Activated CD8-positive, alpha-beta memory T cell treated with anti-CD3 and anti-CD28 coated beads, Interleukin-2, amount 50 U/mL, for 1 hour (primary cell): ENCODE measurements around the gene SLC43A2.

Source experiments
- DNase-seq: peaks from one replicate; pipeline ENCODE4 v3.0.0-alpha.2; 2020; ENCODE audit errors: extremely low read depth

The SLC43A2 gene

GRCh38 chr17:1623057-1623630 lies 5.5 kb downstream of the SLC43A2 start:
- DNase-seq: no peak

DNA sequence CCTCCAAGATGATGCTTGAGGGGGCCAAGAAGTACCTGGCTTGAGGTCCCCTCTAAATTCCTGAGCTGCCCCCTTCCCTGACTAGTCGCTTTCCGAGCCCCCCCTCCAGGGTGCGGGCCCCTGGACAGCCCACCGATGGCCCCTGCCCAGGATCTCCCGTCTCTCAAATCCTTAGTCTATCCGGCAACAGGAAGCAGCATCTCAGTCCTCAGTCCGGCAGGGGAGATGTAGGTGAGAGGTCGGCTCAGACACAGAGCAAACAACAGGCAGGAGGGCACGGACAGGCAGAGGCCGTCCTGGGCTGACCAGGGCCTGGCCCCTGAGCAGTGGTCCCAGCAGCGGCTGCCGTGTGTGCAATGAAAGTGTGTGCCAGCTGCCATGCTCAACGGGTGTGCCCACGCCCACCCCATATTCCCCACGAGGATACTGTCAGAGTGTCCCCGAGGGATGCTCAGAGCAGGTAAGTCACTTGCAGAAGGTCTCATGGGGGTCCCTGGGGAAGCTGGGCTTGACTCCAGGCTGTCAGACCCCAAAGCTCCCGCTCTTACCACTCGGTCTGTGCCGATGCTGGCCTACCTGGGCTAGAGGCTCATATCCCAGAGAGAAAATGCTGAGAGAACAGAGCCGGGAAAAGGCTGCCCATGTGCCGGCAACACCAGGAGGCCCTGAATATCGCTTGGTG lies 7.2 kb downstream of the SLC43A2 start:
- DNase-seq: no peak

DNA sequence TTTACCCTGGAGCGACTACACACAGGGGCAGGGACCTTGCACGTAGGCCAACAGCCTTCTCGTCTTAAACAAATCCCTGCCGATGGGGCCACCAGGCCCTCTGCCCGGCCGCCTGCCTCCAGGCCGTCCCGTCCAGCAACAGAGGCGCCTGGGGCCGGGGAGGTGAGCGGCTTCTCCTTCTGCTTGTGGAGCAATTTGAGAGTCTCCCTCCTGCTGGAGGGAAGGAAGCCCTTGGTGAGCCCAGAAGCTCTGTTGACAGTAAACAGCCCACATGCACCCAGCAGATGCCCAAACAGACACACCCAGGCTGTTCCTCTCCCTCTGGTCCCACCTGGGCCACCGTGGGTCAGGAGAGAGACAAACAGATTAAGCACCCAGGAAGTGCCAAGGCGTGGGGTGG lies 8.1 kb downstream of the SLC43A2 start:
- no peak for DNase-seq

DNA sequence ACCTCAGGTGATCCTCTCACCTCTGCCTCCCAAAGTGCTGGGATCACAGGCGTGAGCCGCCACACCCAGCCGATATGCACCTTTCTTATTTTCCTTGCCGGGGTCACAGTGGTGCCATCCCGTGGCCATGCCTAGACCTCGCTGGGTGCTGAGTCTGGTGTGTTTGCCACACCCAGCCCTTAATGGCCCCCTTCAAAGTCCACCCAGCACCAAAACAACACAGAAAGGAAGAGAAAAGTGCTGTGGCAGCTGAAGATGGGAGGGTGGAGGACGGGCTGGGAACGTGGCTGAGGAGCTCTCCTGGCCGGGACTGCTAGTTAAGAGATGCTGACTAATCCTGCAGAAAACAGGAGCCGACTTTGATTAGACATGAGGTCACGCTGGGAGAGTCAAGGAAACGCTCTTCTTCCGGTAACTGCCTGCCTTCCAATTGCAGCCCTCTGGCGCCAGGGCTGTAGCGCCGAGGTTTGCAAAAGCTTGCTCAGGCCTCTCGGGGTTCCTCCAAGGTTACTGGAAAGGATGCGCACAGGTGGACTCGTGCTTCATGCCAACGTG lies 10.9 kb downstream of the SLC43A2 start:
- DNase-seq: no peak

DNA sequence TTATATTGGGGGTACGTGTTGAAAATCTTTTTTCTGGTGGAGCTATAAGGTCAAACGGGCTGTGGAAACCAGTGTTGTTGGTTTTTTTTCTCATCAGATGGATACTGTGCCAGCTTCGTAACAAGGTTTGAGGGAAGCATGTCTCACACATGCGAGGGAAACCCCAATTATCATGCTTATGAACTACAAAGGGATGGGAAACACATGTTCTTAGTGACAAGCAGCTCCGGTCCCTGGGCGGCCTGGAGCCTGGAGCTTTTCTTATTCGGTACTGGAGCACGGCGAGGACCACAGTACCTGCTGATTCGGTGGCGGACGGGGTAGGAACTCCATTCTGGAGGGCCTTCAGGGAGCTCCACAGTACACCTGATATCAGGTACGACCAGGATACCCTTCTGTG lies 12.5 kb downstream of the SLC43A2 start:
- no peak for DNase-seq

GRCh38 chr17:1612400-1612799 lies 16.2 kb downstream of the SLC43A2 start:
- DNase-seq: no peak

DNA sequence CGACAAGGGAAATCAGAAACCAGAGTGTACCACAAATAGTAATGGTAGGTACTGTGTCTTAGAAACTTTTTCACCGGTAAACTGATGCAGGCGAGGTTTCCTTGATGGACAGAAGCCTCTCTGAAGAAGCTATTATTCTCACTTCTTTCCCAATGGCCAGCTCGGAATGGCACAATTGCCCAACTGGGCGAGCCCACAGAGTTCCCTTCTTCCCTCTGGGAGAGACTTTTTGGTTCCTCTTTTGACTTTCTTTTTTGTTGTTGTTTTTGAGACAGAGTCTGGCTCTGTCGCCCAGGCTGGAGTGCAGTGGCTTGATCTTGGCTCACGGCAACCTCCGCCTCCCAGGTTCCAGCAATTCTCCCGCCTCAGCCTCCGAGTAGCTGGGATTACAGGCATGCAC lies 16.9 kb downstream of the SLC43A2 start:
- DNase-seq: no peak

- DNase-seq: no peak
Measured at GRCh38 chr17:1608676-1609075, 20.0 kb downstream of the SLC43A2 start.

DNA sequence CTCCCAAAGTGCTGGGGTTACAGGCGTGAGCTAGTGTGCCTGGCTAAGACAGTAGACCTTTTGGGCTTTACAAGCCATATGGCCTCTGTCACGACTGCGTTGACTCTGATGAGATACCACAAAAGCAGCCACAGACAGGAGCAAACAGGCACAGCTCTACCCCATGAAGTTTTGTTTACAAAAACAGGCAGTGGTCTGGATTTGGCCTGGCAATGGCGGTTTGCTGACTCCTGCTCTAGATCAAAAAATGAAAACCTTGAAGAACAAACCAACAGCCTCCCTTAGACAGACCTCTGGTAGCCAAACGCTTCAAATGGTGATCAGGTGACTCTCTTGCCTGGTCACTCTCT lies 20.7 kb downstream of the SLC43A2 start:
- DNase-seq: no peak

GRCh38 chr17:1606352-1606985 lies 22.2 kb downstream of the SLC43A2 start:
- DNase-seq: no peak

DNA sequence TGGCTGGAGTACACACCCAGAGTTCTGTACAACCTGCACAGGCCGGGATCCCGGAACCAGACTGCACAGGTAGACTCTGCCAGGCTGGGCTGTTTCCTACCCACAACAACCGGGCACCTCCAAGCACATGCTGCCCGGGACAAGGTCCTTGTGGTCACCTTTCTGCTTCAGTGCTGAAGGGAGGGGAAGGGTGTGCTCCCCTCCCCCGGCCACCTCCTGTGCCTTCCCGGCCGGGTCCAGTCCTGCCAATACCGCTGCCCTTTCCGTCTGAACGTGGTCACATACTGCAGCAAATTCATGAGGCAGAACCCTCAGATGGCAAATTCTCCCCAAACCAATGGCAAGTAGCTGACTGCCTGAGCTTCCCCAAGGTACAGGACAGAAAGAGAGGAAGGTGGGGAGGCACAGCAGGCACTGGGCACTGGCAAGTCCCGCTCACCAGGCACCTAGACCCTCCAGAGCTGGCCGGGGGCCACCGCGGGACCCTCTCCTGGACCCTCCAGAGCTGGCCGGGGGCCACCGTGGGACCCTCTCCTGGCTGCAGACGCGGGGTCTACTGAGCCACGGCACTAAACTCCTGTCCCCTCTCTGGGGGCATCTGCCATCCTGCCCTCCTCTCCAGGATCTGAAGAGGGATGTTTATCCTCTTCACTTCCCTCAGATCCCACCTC lies 22.8 kb downstream of the SLC43A2 start:
- no peak for DNase-seq

GRCh38 chr17:1604831-1605528 lies 23.7 kb downstream of the SLC43A2 start:
- no peak for DNase-seq

DNA sequence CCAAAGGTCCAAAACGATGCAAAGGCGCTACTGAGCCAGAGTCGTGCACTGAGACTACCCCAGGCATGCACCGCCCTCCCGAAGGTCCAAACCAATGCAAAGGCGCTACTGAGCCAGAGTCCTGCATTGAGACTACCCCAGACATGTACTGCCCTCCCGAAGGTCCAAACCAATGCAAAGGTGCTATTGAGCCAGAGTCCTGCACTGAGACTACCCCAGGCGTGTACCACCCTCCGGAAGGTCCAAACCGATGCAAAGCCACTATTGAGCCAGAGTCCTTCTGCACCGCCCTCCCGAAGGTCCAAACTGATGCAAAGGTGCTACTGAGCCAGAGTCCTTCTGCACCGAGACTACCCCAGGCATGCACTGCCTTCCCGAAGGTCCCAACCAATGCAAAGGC lies 27.1 kb downstream of the SLC43A2 start:
- no peak for DNase-seq

DNA sequence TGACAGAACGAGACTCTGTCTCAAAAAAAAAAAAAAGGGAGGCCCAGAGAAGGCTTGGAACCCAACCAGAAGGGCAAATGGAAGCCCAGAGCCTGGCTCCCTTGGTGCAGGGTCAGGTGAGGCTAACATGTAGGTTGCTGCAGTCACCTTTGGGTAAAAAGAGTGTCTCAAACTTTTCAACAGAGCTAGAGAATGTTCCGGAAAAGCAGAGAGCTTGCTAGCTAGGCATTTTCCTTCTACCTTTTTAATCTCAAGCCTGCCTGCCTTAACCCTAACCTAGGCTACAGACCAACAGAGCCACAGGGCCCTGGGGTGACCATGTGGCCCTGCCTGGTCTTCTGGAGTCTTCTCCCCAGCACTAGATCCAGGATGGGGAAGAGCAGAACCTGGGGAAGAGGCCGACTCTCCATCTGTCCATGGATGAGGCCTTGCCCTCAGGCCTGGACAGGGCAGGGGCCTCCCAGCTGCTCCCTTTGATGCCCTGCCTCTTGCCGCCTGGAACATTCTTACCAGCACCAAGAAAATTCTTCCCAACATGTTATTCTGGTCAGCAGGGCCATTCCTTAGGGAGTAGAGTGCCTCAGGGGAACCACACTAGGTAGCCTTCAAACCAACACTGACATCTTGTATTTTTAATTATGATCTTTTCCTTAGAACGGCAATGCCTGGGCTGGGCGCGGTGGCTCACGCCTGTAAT lies 30.1 kb downstream of the SLC43A2 start:
- DNase-seq: no peak

- DNase-seq: no peak
Measured at GRCh38 chr17:1597861-1598342, 30.7 kb downstream of the SLC43A2 start.

DNA sequence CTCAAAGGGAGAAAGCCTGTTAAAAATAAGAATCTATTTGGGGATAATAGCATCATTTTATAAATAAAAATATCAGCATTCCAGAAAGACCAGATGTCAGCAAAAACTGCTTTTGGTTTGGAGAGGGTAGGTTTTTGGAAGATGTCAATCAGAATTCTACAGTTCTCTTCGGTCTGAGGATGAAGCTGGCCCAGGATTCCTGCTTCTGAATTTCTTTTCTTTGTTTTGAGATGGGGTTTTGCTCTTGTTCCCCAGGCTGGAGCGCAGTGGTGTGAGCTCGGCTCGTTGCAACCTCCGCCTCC lies 35.1 kb downstream of the SLC43A2 start:
- no peak for DNase-seq

- no peak for DNase-seq
Measured at GRCh38 chr17:1592751-1593629, 35.6 kb downstream of the SLC43A2 start.

DNA sequence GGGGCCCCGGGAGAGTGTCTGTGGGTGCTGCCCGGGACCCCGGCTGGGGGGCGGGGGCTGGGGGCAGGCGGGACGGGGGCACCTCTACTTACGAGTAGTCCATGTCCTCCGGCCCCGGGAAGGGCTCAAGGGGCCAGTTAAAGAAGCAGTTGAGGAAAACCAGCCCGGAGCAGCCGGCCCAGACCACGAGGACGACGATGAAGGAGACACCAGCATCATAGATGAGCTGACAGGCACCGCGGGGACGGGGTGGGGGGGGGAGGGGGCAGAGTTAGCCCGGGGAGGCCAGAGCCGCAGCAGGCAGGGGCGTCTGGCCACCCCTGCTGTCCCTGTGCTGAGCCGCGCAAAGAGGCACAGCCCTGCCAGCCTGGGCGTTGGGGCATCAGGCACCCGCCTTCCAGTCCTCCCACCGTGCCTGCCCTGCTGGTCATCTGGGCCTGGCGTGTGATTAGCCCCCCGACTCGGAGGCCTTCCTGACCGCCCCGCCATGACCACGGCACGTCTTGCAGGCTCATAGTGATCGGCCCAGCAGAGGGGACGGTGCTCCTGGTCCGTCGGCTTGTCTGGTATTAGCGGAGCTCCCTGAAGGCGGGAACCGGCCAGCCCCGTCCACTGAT lies 37.1 kb downstream of the SLC43A2 start:
- no peak for DNase-seq

DNA sequence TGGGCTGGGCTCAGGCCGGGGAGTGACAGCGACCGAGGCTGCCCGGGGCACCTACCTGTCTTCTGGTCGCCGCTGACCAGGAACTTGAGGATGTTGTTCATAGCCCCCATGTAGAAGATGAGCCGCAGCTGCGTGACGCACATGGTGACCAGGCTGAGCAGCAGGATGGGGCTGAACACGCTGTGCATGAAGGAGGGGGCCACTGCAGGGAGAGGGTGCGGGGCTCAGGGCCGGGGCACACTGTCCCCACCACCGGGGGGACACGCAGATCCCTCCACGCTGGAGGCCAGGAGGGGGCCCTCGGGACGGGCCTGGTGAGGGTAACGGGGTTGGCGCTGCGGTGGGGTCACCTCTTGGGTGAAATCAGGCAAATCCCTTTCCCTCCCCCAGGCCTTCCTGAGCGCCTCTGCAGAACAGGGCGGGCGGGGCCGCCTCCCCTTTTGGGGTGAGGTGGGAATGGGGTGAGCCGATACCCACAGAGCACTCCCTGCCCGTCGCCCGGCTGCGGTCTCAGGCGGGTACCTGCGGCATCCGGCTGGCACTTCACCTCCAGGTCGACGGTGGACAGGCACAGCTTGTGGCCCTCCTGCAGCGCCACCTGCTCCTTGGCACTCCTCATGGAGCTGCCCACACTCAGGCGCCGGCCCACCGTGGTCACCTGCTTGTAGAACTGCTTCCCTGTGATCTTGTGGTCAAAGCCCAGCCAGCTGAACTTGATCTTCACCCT lies 37.7 kb downstream of the SLC43A2 start:
- DNase-seq: no peak
